ENCODE measurements around the gene ISG20. TPM values are rescaled to one million over a fixed set of nuclear protein-coding genes. Genes with fewer than 3 reads are reported as not detected.

ISG20 gene
- total RNA-seq, 1 experiment from 2014 or later, result 7.9 TPM

GRCh38 chr15:88653200-88654064 is 14.6 kb downstream of the ISG20 start:
- DNase-seq (ENCODE audit: low read depth), result no peak

GRCh38 chr15:88654430-88655102 is 15.8 kb downstream of the ISG20 start:
- no peak for DNase-seq (ENCODE audit: low read depth)

- no peak for DNase-seq (ENCODE audit: low read depth)
These were observed 16.3 kb downstream of the ISG20 start for GRCh38 chr15:88655103-88655553.

GRCh38 chr15:88655800-88656488 is 17.1 kb downstream of the ISG20 start:
- DNase-seq (ENCODE audit: low read depth), result no peak

GRCh38 chr15:88656760-88657221 is 18.0 kb downstream of the ISG20 start:
- no peak for DNase-seq (ENCODE audit: low read depth)

GRCh38 chr15:88657326-88658069 is 18.7 kb downstream of the ISG20 start:
- peak; percentile 25 for DNase-seq (ENCODE audit: low read depth)

- DNase-seq (ENCODE audit: low read depth), result no peak
These were observed 19.5 kb downstream of the ISG20 start for GRCh38 chr15:88658070-88658965.

GRCh38 chr15:88658972-88659931 is 20.4 kb downstream of the ISG20 start:
- peak; percentile 39 for DNase-seq (ENCODE audit: low read depth)

GRCh38 chr15:88661041-88661700 is 22.4 kb downstream of the ISG20 start:
- DNase-seq (ENCODE audit: low read depth), result no peak

GRCh38 chr15:88661761-88662556 is 23.1 kb downstream of the ISG20 start:
- no peak for DNase-seq (ENCODE audit: low read depth)

GRCh38 chr15:88663141-88663621 is 24.4 kb downstream of the ISG20 start:
- no peak for DNase-seq (ENCODE audit: low read depth)

- no peak for DNase-seq (ENCODE audit: low read depth)
These were observed 25.4 kb downstream of the ISG20 start for GRCh38 chr15:88664151-88664778.

GRCh38 chr15:88674661-88675060 is 35.8 kb downstream of the ISG20 start:
- no peak for DNase-seq (ENCODE audit: low read depth)

- no peak for DNase-seq (ENCODE audit: low read depth)
These were observed 39.9 kb downstream of the ISG20 start for GRCh38 chr15:88678755-88679154.

GRCh38 chr15:88680241-88681001 is 41.6 kb downstream of the ISG20 start:
- no peak for DNase-seq (ENCODE audit: low read depth)

GRCh38 chr15:88681610-88682221 is 42.9 kb downstream of the ISG20 start:
- DNase-seq (ENCODE audit: low read depth), result no peak

Measured in Daoy (cell line).